Measurements from ENCODE around the gene ZFYVE27. TPM values are rescaled to one million over a fixed set of nuclear protein-coding genes. Genes with fewer than 3 reads are reported as not detected.

ZFYVE27 gene
- polyA plus RNA-seq, 1 donor from 2014 or later: 135 TPM

GRCh38 chr10:97800474-97800873, 63.5 kb downstream of the ZFYVE27 start:
- H3F3A ChIP-seq (ENCODE audit: insufficient read depth, low read length, poor library complexity, severe bottlenecking): no peaks in the 10 kb centered on the region
- H2AFZ ChIP-seq (ENCODE audit: low read depth, low read length): no peak overlapping the region
- H3K79me2 ChIP-seq (replicated peaks; ENCODE audit: insufficient read depth, low read length): no peaks in the 10 kb centered on the region
- no peak overlapping the region for H3K4me3 ChIP-seq (ENCODE audit: low read length)
- TF ChIP-seq, protein P1, sequence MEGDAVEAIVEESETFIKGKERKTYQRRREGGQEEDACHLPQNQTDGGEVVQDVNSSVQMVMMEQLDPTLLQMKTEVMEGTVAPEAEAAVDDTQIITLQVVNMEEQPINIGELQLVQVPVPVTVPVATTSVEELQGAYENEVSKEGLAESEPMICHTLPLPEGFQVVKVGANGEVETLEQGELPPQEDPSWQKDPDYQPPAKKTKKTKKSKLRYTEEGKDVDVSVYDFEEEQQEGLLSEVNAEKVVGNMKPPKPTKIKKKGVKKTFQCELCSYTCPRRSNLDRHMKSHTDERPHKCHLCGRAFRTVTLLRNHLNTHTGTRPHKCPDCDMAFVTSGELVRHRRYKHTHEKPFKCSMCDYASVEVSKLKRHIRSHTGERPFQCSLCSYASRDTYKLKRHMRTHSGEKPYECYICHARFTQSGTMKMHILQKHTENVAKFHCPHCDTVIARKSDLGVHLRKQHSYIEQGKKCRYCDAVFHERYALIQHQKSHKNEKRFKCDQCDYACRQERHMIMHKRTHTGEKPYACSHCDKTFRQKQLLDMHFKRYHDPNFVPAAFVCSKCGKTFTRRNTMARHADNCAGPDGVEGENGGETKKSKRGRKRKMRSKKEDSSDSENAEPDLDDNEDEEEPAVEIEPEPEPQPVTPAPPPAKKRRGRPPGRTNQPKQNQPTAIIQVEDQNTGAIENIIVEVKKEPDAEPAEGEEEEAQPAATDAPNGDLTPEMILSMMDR (IDR thresholded peaks at IDR 0.05; ENCODE audit: poor library complexity, severe bottlenecking): no peak
- no peak for TF ChIP-seq EZH2 (IDR thresholded peaks at IDR 0.05; ENCODE audit: borderline replicate concordance, insufficient read depth, low read length, poor library complexity, severe bottlenecking)
- no peak for TF ChIP-seq SMC3 (conservative IDR thresholded peaks at IDR 0.05; ENCODE audit: poor library complexity)
- no peak for TF ChIP-seq MXI1 (conservative IDR thresholded peaks at IDR 0.05; ENCODE audit: poor library complexity, severe bottlenecking)
- no peak for TF ChIP-seq EP300 (conservative IDR thresholded peaks at IDR 0.05; ENCODE audit: poor library complexity, severe bottlenecking)
- TF ChIP-seq REST (IDR thresholded peaks at IDR 0.05; ENCODE audit: borderline replicate concordance): no peak
- no peak for TF ChIP-seq TAF1 (IDR thresholded peaks at IDR 0.05; ENCODE audit: low read depth)
- no peak for TF ChIP-seq POLR2AphosphoS5 (IDR thresholded peaks at IDR 0.05)
- TF ChIP-seq RAD21 (conservative IDR thresholded peaks at IDR 0.05): no peak
- no peak overlapping the region for H3K9ac ChIP-seq (ENCODE audit: low read length)
- H4K20me1 ChIP-seq (ENCODE audit: insufficient read depth): no peaks in the 10 kb centered on the region
- H3K9me3 ChIP-seq (ENCODE audit: low read length): peaks cover 7% of the 10 kb centered on the region
- H3K4me2 ChIP-seq (ENCODE audit: low read length): no peak overlapping the region
- no peak overlapping the region for H3K27ac ChIP-seq (ENCODE audit: low read length)
- H3K36me3 ChIP-seq (ENCODE audit: insufficient read depth, low read length): no peaks in the 10 kb centered on the region
- H3K27me3 ChIP-seq (ENCODE audit: insufficient read depth, low read depth, low read length): no peaks in the 10 kb centered on the region
- H3K9me2 ChIP-seq (ENCODE audit: insufficient read depth, low read length): no peaks in the 10 kb centered on the region

DNA sequence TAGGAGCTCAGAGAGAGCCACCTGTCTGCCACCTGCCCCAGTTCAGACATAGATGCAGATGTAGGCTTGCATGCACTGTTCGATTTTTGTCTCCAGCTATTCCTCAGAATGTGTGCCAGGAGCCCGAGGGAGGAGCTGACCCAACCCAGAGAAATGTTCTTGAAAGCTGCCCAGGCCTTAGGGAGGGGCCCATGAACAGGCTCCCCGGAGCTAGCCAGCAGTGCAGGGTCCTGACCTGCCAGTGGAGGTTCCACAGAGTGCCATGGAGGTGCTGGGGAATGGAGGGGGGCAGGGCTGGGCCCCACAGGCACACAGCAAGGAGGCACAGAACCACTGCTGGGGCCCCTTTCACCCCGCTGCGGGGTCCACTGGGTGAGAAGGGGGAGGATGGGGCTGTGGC, 64.5 kb downstream of the ZFYVE27 start:
- no peaks in the 10 kb centered on the region for H3F3A ChIP-seq (ENCODE audit: insufficient read depth, low read length, poor library complexity, severe bottlenecking)

More for the DNA sequence above, 64.5 kb downstream of the ZFYVE27 start:
- Histone ChIP-seq H3K79me2 (replicated peaks; ENCODE audit: insufficient read depth, low read length) (no peaks in the 10 kb centered on the region), H2AFZ (ENCODE audit: low read depth, low read length) (no peak overlapping the region), H3K4me2 (ENCODE audit: low read length) (no peak overlapping the region), H3K9ac (ENCODE audit: low read length) (no peak overlapping the region), H4K20me1 (ENCODE audit: insufficient read depth) (no peaks in the 10 kb centered on the region), H3K9me2 (ENCODE audit: insufficient read depth, low read length) (no peaks in the 10 kb centered on the region), H3K27me3 (ENCODE audit: insufficient read depth, low read depth, low read length) (no peaks in the 10 kb centered on the region), H3K4me3 (ENCODE audit: low read length) (no peak overlapping the region), H3K36me3 (ENCODE audit: insufficient read depth, low read length) (no peaks in the 10 kb centered on the region), H3K9me3 (ENCODE audit: low read length) (peaks cover 7% of the 10 kb centered on the region), H3K27ac (ENCODE audit: low read length) (no peak overlapping the region)
- TF ChIP-seq POLR2AphosphoS5 (IDR thresholded peaks at IDR 0.05): no peak

Data from neural cell (in vitro differentiated cells).